ENCODE data around the gene DLG2.
"Not testable (repeated sequence)": the region's sequence is repeated elsewhere in the genome, so short reads cannot be mapped to it uniquely, and the experiment has no call there.

DLG2 gene

GRCh38 chr11:84887055-84887629 lies 740.0 kb downstream of the DLG2 start:
- DNase-seq: peak; percentile 26

GRCh38 chr11:84886344-84886743 lies 740.8 kb downstream of the DLG2 start:
- no peak for DNase-seq

DNA sequence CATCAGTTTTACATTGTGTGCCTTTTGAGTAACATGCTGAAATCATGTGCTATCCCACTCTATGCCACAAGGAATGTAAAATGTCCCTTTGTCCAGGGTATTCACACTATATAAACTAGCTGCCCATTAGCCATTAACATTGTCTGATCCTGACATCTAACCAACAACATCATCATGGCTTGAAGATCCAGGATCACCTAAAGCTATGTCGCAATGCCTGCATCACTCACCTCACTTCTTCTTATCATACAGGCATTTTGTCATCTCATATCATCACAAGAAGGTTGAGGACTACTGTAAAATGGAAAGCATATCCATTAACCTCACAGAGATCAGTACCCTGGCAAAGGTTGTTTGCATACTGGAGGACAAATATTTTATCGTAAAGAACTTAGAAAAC lies 742.3 kb downstream of the DLG2 start:
- DNase-seq: no peak

DNA sequence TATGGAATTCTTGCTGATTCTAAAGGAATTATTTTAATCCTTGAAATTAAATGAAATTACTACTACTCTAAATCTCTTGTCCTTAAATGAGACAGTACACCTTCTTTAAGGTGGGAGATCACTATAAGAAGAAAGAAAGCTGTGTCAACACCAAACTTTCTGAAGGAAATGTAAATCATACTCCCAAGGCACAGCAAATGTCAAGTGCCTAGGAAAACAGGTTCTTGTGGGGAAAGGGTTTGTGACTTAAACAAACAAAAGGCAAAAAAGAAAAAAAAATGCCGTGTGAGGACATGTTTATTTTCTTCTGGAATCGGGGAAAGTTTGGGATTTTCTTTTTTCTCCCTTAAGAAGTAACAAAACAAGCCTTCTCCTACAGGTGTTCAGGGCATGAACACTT lies 745.1 kb downstream of the DLG2 start:
- no peak for DNase-seq

GRCh38 chr11:84871116-84871515 lies 756.0 kb downstream of the DLG2 start:
- DNase-seq: no peak

GRCh38 chr11:84870486-84870885 lies 756.7 kb downstream of the DLG2 start:
- DNase-seq: no peak

GRCh38 chr11:84866922-84867321 lies 760.2 kb downstream of the DLG2 start:
- DNase-seq: no peak

DNA sequence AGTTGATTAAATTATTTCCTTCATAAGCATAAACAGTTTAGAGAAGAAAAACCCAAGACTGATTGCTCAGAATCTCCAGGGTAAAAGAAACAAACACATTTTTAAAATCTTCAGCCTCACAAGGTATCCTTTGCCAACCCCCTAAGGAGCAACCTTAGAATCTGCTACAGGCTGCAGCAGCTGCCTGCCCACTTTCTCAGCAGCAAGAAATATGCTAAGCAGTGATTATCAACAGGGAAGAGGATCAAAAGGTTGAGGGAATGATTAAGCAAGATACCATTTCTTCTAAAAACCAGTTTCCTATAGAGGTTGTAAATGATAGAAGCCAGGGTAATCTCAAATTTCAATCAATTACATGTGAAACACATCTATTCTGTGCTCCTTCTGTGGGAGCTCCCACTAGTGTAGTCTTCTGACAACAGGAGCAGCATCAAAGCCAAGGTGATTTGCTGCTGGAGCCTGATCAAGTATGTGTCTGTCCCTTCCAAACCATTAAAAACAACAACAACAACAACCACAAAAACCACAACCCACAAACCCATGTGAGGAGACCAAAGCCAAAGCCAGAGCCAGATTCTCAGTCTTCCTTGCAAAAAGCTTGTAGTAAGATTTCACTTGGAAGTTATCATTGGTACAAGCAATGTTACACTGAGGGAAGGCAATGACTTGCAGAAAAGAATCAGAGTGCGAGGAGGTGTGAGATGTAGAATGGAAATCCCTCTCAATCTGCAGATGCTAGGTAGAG lies 761.2 kb downstream of the DLG2 start:
- DNase-seq: no peak

DNA sequence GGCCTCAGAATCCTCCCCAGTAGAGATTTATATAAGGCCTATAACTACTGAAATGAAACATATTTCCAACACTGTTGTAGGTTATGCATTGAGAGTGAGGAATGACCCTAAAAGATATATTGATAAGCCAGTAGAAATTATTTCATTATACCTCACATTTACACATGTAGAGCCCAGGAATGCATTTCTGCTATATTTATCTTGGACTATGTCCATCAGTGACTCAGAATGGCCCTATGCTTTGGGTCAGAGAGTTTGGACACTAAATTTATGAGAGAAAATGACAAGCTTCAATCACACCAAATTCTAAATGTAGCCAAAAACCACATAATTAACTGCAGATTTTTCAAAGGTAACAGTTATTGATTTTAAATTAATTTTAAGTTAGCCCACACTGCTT lies 761.9 kb downstream of the DLG2 start:
- DNase-seq: no peak

DNA sequence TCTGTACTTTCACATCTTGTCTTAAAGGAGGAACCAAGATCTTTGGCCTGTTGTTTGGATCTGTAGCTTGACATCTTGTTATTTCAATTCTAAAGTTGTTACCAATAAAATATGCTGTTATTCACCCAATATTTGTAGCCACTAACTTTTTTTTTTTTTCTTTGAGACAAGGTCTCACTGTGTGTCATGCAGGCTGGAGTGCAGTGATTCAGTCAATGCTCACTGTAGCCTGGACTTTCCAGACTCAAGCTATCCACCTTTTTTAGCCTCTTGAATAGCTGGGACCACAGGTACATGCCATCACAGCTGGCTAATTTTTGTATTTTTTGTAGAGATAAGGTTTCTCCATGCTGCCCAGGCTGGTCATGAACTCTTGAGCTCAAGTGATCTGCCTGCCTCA lies 769.4 kb downstream of the DLG2 start:
- DNase-seq: no peak

DNA sequence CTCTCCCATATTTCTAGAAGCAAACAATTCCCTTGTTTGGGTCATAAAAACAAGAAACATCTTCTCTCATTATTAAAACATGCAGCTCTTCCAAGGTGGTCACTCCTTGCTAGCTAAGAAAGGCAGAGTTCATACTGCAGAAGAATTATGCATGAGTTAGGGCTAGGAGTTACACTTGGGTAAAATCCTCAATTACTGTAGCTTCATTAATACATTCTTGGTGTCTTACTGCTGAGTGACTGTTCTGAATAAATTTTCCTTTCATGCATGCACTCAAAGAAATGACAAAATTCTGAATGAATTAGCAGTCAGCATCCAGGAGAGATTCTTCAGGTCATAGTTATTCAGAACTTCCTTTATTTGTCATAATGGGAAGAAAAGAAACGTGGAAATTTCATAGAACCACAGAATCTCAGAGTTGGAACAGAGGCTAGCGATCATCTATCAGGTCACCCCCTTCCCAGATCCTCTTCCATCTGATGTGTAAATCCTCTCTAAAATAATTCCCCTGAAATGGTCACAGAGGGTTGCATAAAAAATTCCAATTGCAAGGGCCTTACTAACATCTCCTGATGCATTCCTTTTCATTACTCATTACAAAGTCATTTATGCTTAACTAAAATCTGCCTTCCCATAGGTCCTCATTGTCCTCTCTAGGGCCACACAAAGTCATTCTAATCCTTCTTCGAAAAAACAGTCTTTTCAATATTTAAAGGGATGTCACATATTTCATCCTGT lies 771.5 kb downstream of the DLG2 start:
- peak; percentile 87 for DNase-seq

- DNase-seq: no peak
Observed at GRCh38 chr11:84854498-84854880, 772.7 kb downstream of the DLG2 start.

- DNase-seq: no peak
Observed at GRCh38 chr11:84853841-84854497, 773.2 kb downstream of the DLG2 start.

- no peak for DNase-seq
Observed at GRCh38 chr11:84847842-84848241, 779.3 kb downstream of the DLG2 start.

GRCh38 chr11:84840201-84840600 lies 786.9 kb downstream of the DLG2 start:
- DNase-seq: not testable (repeated sequence)

DNA sequence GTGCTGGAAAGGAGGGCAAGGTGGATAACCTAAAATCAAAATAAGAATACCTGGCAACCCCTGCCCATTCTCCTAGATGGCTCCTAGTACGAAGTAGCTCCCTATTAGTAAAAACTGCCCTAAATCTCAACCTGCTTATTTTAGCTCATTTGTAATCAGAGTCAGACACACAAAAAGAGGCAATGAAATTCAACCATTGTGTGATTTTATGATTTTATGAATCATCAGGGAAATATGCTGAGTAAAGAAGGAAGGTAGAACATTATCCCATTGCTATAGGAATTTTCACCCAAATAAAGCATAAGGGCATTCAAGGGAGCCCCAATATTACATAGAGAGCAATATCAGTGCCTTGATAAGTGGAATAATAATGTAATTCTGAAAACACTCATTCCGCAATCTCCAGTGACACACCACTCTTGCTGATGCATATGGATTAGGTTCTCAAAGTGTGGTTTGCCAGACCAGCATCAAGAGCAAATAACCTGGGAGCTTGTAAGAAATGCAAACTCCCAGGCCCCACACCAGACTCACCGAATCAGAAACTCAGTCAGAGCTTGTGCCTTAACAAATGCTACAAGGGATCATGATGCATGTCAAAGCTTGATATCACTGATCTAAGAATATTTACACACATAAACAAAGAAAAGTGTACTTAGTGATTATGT lies 789.6 kb downstream of the DLG2 start:
- no peak for DNase-seq

DNA sequence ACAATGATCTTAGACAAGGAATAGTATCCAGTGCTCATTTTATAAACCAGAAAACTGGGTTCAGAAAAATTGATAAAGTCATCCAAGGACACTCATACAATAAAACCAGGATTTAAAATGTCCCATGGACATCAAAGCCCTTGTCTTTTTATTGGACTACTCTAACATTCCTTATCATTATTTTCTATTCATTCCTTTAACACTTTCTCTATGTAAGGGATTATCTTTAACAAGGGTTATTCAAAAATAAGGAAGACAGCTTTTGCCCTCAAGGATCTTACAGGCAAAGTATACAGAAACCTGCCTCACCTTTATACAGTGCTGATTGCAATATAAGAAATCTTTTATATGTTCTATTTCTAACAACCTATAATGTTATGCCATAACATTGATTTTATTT lies 790.8 kb downstream of the DLG2 start:
- no peak for DNase-seq

DNA sequence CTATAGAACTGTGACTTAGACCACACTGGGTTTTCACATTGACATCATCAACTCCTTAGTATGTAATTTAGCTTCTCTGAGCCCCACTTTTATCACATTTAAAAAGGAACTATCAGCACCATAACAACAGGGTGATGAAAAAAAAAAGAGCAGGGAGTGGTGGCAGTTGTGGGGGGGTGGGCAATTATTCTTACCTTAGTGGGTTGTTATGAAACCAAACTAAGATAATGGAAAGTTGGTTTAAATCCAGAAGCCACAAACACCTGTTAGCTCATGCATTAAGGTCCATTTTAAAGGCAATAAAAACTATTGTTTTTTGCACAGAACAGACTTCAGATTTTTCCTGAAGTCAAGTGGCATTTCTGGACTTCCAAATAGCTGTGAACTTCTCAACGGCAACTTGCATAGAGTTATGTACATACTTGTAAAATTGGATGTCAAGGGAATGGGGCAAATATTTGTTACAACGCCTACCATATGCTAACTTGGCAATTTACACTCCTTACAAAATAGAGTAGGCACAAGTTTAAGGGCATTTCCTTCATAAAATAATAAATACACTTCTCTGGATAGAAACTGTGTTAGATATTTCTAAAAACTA lies 793.6 kb downstream of the DLG2 start:
- DNase-seq: no peak

DNA sequence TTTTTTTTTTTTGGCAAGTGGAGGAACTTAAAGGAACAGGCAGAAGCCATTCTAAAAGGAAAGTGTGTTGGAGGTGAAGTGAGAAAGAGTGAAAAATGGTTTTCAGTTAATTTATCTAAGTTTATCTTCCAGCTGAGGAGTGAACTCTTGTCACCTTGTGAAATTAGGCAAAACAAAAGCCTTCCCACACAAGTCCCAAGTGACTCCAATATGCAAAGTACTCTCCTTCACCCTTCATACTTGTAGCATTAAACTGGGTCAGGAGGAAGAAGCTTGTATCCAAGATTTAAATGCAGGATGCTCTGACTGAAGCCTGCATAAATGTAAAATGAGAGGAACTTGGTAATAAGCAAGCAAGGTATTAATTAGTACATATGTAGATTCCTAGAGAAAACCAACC lies 796.8 kb downstream of the DLG2 start:
- no peak for DNase-seq

GRCh38 chr11:84829162-84829561 lies 798.0 kb downstream of the DLG2 start:
- DNase-seq: no peak

GRCh38 chr11:84828616-84829015 lies 798.5 kb downstream of the DLG2 start:
- no peak for DNase-seq

DNA sequence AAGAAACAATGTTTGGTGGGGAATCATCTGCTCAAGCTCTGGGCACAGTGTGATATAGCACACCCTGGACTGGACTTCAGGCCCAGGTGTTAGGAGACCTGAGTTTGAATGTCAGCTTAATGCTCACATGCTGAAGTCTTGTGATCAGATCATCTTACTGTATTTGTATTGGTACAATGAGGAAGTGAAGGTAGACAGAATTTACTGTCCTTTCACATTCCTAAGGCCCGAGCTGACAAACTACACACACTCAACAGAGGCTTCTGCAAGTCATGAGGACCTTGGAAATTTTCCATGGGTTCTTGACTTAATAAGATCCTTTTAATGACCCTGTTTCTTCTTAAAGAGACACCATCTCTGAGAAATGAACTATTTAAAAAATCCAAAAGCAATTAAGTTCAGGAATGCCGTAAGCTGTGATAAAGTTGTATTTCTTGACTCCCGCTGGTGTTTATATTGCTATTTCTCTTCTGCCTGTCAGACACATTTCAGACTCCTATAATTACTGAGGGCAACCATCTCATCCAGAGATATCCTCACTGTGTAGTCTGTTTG lies 802.0 kb downstream of the DLG2 start:
- DNase-seq: peak; percentile 40

All from fibroblast of skin of right quadriceps (primary cell).